ENCODE results near the gene PPP1R12B.

DNA sequence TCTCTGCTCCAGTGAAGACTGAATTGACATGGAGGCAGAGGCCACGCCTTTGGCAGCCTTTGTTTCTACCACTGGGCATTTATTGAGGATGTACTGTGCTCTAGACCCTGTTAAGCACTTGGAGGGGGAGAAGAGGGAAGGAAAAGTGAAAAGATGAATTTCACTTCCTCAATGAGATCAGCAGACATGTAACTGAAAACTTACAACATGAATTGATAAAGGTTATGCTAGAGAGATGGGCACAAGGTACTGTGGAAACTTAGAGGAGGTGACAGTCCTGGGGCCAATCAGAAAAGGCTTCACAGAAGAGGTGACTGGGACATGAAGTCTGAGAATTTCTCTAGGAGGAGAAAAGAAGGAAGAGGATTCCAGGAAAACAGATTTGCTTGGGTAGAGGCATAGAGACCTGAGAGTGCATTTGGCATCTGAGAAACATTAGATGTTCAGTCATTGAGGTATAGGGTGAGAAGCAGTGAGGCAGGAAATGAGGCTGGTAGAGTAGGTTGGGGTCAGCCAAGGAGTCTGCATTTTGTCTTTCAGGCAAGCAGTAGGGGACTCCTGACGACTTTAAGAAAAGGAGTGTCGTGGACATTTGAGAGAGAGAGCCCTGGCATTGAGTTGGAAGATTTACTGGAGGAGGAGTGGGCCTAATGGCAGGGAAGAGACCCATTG, 248.7 kb downstream of the PPP1R12B start:
- no peak for TF ChIP-seq CTCF (conservative IDR thresholded peaks at IDR 0.05; ENCODE audit: low read depth, low read length)
- no peak for TF ChIP-seq EZH2 (IDR thresholded peaks at IDR 0.05; ENCODE audit: borderline replicate concordance, low read depth, low read length, poor library complexity, severe bottlenecking)

Measured in A673 (cell line).